ENCODE measurements around the gene SHANK1. TPM values are rescaled to one million over a fixed set of nuclear protein-coding genes. Genes with fewer than 3 reads are reported as not detected.
A peak's percentile ranks its signal among the peaks of the same experiment; 100 is the strongest.

The SHANK1 gene
- total RNA-seq, 2 experiments from 2014 or later = not detected

GRCh38 chr19:50724522-50725217 lies 5.1 kb upstream of the SHANK1 start:
- H3K4me3 Mint-ChIP-seq = peak overlapping the region; percentile 62
- CTCF ChIA-PET = interaction anchor here (0.7 to 2.3 kb wide), 14 partner anchors 11 to 390 kb away, joined by 3 to 11 read pairs (median 4); no protein-coding TSS in a partner anchor
- H3K27me3 Mint-ChIP-seq = peaks cover 65% of the 10 kb centered on the region
- intact Hi-C loops (cut with micrococcal nuclease) = loop anchor here (1.0 kb wide), 1 partner anchor 213 kb away; the partner anchor contains the start of gene JOSD2
- DNase-seq = peak; percentile 97
- peaks cover 22% of the 10 kb centered on the region for H3K4me1 Mint-ChIP-seq (ENCODE audit: low read depth)
- H3K9me3 Mint-ChIP-seq = no peaks in the 10 kb centered on the region
- POLR2A ChIA-PET = no interaction called here
- no peak overlapping the region for H3K27ac Mint-ChIP-seq
- H3K36me3 Mint-ChIP-seq = no peaks in the 10 kb centered on the region

GRCh38 chr19:50723735-50724521 lies 4.3 kb upstream of the SHANK1 start:
- Mint-ChIP-seq H3K9me3 (no peaks in the 10 kb centered on the region), H3K36me3 (no peaks in the 10 kb centered on the region), H3K27ac (no peak overlapping the region), H3K4me3 (no peak overlapping the region), H3K4me1 (ENCODE audit: low read depth) (peaks cover 22% of the 10 kb centered on the region), H3K27me3 (peaks cover 62% of the 10 kb centered on the region)
- DNase-seq = no peak
- intact Hi-C loops (cut with micrococcal nuclease) = loop anchor here (1.0 kb wide), 1 partner anchor 213 kb away; the partner anchor contains the start of gene JOSD2
- CTCF ChIA-PET = interaction anchor here (0.9 to 2.3 kb wide), 9 partner anchors 10 to 198 kb away, joined by 3 to 11 read pairs (median 5); no protein-coding TSS in a partner anchor
- POLR2A ChIA-PET = no interaction called here

DNA sequence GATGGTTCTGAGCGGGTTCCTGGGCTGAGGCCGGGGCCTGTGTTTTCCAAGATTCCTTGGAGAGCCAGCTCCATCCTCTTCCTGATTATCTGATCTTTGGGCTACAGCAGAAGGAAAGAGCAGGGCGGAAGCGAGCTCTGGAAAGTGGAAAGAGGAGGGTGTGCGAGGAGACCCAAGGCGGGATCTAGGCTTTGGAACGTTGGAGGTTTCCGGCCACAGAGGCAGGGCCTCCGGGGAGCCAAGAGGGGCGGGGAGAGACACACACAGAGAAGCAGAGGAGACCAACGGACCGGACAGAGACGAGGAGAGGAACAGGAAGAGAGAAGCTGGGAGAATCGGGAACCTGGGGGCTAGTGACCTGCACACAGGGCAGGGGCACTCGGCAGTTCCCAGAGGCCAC lies 3.5 kb upstream of the SHANK1 start, which contains the start of gene CLEC11A:
Gene CLEC11A (plus strand): TSS at position 296 of the 400 bp plus-strand sequence. CDS start 162 bp downstream, outside the sequence.
- ChIA-PET POLR2A (no interaction called here), CTCF (interaction anchor here (2.3 kb wide), 1 partner anchor 58 kb away, joined by 10 read pairs; no protein-coding TSS in a partner anchor)
- Mint-ChIP-seq H3K4me3 (no peak within 1 kb of the TSS), H3K27me3 (peaks cover 58% of the 10 kb centered on the region), H3K27ac (no peak within 1 kb of the TSS), H3K4me1 (ENCODE audit: low read depth) (peaks cover 19% of the 10 kb centered on the region), H3K9me3 (no peaks in the 10 kb centered on the region), H3K36me3 (no peaks in the 10 kb centered on the region)
- intact Hi-C loops (cut with micrococcal nuclease) = no loop called here
- DNase-seq = no peak

GRCh38 chr19:50722201-50723013 lies 2.8 kb upstream of the SHANK1 start:
- Mint-ChIP-seq H3K27ac (no peak overlapping the region), H3K4me3 (no peak overlapping the region), H3K36me3 (no peaks in the 10 kb centered on the region), H3K27me3 (peaks cover 56% of the 10 kb centered on the region), H3K4me1 (ENCODE audit: low read depth) (peaks cover 19% of the 10 kb centered on the region), H3K9me3 (no peaks in the 10 kb centered on the region)
- ChIA-PET CTCF (no interaction called here), POLR2A (no interaction called here)
- DNase-seq = no peak
- intact Hi-C loops (cut with micrococcal nuclease) = no loop called here

- no peaks in the 10 kb centered on the region for H3K9me3 Mint-ChIP-seq
- no peak overlapping the region for H3K27ac Mint-ChIP-seq
- H3K27me3 Mint-ChIP-seq = peaks cover 54% of the 10 kb centered on the region
- POLR2A ChIA-PET = no interaction called here
- DNase-seq = no peak
- CTCF ChIA-PET = no interaction called here
- H3K4me1 Mint-ChIP-seq (ENCODE audit: low read depth) = peaks cover 19% of the 10 kb centered on the region
- H3K36me3 Mint-ChIP-seq = no peaks in the 10 kb centered on the region
- H3K4me3 Mint-ChIP-seq = no peak overlapping the region
- intact Hi-C loops (cut with micrococcal nuclease) = no loop called here
These were observed 2.0 kb upstream of the SHANK1 start for GRCh38 chr19:50721441-50722137.

GRCh38 chr19:50720921-50721381 lies 1.3 kb upstream of the SHANK1 start:
- POLR2A ChIA-PET = no interaction called here
- H3K27me3 Mint-ChIP-seq = peaks cover 54% of the 10 kb centered on the region
- no peaks in the 10 kb centered on the region for H3K36me3 Mint-ChIP-seq
- H3K27ac Mint-ChIP-seq = no peak overlapping the region
- CTCF ChIA-PET = no interaction called here
- no peak for DNase-seq
- no peaks in the 10 kb centered on the region for H3K9me3 Mint-ChIP-seq
- intact Hi-C loops (cut with micrococcal nuclease) = no loop called here
- H3K4me3 Mint-ChIP-seq = no peak overlapping the region
- peaks cover 19% of the 10 kb centered on the region for H3K4me1 Mint-ChIP-seq (ENCODE audit: low read depth)

- intact Hi-C loops (cut with micrococcal nuclease) = no loop called here
- Mint-ChIP-seq H3K27me3 (peaks cover 55% of the 10 kb centered on the region), H3K4me1 (ENCODE audit: low read depth) (peaks cover 16% of the 10 kb centered on the region), H3K9me3 (no peaks in the 10 kb centered on the region), H3K27ac (no peak overlapping the region), H3K36me3 (no peaks in the 10 kb centered on the region), H3K4me3 (no peak overlapping the region)
- ChIA-PET POLR2A (no interaction called here), CTCF (no interaction called here)
- DNase-seq = no peak
These were observed 749 bp upstream of the SHANK1 start for GRCh38 chr19:50720181-50720920.

DNA sequence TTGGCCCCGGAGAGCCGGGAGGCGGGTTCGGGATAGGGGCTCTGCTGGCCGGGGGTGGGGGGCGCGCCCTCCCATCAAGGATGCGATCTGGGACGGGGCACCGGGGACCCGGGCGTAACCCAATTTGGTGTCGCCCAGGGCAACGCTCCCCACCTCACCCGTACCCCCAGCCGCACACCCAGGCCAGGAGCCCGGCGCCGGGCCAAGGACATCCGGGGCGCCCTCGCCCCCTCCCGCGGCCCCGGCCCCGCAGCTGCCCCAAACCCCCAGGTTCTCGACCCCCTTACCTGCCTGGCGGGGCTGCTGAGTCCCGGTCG lies 525 bp downstream of the SHANK1 start:
- H3K27ac Mint-ChIP-seq = no peak overlapping the region
- no peak overlapping the region for H3K4me3 Mint-ChIP-seq
- POLR2A ChIA-PET = no interaction called here
- peaks cover 50% of the 10 kb centered on the region for H3K27me3 Mint-ChIP-seq
- DNase-seq = no peak
- intact Hi-C loops (cut with micrococcal nuclease) = no loop called here
- H3K36me3 Mint-ChIP-seq = no peaks in the 10 kb centered on the region
- CTCF ChIA-PET = interaction anchor here (1.0 kb wide), 1 partner anchor 467 kb away, joined by 3 read pairs; no protein-coding TSS in a partner anchor
- no peaks in the 10 kb centered on the region for H3K9me3 Mint-ChIP-seq
- peaks cover 6% of the 10 kb centered on the region for H3K4me1 Mint-ChIP-seq (ENCODE audit: low read depth)

- POLR2A ChIA-PET = no interaction called here
- H3K36me3 Mint-ChIP-seq = no peaks in the 10 kb centered on the region
- intact Hi-C loops (cut with micrococcal nuclease) = no loop called here
- CTCF ChIA-PET = interaction anchor here (1.0 kb wide), 1 partner anchor 466 kb away, joined by 3 read pairs; no protein-coding TSS in a partner anchor
- no peaks in the 10 kb centered on the region for H3K9me3 Mint-ChIP-seq
- H3K4me3 Mint-ChIP-seq = no peak overlapping the region
- no peak overlapping the region for H3K27ac Mint-ChIP-seq
- no peak for DNase-seq
- no peaks in the 10 kb centered on the region for H3K4me1 Mint-ChIP-seq (ENCODE audit: low read depth)
- peaks cover 49% of the 10 kb centered on the region for H3K27me3 Mint-ChIP-seq
These were observed 1.1 kb downstream of the SHANK1 start for GRCh38 chr19:50718255-50719118.

GRCh38 chr19:50717891-50718254 lies 1.7 kb downstream of the SHANK1 start:
- peaks cover 51% of the 10 kb centered on the region for H3K27me3 Mint-ChIP-seq
- H3K36me3 Mint-ChIP-seq = no peaks in the 10 kb centered on the region
- no peak overlapping the region for H3K4me3 Mint-ChIP-seq
- ChIA-PET POLR2A (no interaction called here), CTCF (no interaction called here)
- no peak overlapping the region for H3K27ac Mint-ChIP-seq
- no peaks in the 10 kb centered on the region for H3K9me3 Mint-ChIP-seq
- no peaks in the 10 kb centered on the region for H3K4me1 Mint-ChIP-seq (ENCODE audit: low read depth)
- intact Hi-C loops (cut with micrococcal nuclease) = no loop called here
- DNase-seq = no peak
